ENCODE results near the gene SLC27A5.

DNA sequence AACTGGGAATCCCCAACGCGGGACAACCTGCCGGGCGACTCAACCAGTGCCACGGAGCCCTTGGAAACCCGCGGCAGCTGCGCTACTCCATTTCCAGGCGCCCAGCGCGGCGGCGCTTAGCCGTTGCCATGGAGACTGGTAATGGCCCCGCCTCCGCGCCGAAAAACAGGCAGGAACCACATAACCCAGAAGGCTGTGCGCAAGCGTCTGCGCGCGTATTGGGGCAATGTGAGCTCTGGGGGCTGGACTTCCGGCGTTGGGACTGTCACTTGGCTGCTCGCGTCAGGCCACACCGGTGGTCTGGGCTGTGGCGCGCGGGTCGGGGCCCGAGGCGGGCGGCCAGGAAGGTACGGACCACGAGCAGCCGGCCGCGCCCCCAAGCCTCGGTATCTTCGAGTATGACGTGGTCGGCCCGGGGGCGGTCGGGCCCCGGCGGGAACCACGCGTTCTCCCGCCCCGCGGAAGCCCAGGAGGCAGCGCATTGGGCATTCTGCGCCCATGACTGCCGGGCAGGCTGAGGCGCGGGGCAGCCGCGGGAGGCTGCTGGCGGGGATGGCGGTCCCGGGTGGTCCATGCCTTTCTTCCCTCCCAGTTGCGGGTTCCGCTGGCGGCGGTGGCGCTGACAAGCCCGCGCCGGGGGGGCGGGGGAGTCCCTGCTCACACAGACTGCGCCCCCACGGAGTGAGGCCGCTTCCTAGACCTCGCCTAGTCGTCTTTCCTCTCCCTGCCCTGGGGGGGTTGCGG, 60.3 kb downstream of the SLC27A5 start, which contains the start of gene ZNF324B:
- TF ChIP-seq CTCF (IDR thresholded peaks at IDR 0.05) = no peak
- TF ChIP-seq POLR2A (IDR thresholded peaks at IDR 0.05) = peak; percentile 9 to 61

Data from uterus (tissue), 2 donors.